ENCODE results near the gene CXCR4.

The CXCR4 gene

DNA sequence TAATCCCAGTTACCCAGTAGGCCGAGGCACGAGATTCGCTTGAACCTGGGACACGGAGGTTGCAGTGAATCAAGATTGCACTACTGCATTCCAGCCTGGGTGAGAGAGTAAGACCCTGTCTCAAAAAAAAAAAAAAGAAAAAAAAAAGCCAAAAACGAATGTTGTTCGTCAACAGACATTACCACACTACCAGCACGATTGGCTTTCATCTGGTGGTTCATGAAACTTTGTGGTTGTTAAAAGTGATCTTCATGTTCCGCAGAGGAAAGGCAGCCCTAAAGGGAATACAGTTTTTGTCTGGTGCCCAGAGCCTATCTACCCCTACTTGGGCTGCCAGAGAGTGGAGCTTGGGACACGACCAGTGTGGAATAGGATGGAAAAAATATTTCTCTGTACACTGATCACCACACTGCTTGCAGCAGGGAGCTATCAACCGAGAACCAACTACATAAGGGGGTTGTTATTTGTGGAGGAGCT is 13.6 kb upstream of the CXCR4 start:
- peak; percentile 82 for DNase-seq

DNA sequence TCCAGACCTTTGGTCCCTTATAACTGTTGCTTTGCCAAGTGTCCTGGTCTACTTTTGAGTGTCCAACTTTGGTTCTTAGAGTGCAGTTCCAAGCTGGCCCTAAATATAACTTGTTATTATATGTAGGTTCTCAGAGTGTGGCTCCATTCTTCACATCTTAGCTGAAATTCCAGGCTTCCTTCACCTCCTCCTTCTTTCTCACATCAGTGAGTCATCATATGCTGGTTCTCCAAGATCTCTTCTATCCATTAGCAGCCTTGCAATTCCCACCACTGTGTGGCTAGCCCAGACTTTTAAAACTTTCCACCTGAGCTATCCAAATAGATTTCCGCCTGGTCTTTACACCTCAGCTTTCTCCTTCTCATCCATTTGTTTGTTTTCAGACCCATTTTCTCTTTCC is 12.6 kb upstream of the CXCR4 start:
- DNase-seq: no peak

DNA sequence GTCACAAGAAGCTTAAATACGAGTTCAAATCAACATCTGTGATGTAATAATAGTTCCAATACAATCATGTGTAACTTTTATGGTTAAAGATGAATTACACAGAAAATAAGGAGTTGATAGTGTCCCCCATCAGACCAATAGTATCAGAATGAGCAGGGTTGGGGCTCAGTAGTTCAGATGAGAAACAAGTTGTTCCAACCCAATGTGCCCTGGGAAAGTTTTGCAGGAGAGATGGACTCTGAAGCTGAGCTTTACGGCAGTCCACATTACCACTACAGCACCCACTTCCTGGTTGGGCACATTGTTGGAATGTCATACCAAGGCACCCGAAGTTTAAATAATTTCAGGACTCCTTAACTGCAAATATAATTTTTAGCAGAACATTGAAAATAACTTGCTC is 12.1 kb upstream of the CXCR4 start:
- no peak for DNase-seq

DNA sequence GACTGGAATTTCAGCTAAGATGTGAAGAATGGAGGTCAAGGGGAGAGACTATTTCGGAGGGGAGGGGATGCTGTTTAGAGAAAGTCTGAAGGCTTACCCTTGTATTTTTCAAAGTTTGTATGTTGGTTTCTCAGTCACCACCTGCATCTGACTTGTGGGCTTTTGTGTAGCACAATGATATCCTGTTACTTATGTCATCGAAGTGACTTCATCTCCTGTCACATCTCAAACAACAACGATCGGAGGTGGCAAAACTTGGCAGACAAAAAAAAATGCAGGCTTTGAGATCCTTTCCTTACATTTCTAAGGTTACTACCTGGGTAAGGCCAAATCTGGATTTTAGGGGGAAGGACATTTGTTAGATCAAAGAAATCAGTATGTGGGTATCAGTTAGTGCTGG is 11.7 kb upstream of the CXCR4 start:
- peak; percentile 87 for DNase-seq

DNA sequence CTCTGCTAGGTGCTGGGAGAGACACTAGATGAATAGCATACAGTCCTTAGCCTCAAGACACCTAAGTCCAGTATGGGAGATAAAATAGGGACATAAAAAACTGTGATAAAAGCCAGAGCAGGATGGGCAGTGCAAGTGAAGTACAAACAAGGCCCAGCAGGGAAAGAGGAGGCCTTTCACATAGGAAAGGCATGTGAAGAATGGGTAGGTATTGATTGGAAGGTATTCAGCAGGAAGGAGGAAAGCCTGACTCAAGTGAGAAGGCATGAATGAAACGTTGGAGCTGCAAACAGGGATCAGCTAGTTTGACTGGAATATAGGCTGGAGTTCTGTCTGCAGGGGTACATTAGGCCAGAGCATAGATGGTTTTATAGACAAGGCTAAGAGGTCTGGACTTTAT is 11.0 kb upstream of the CXCR4 start:
- DNase-seq: no peak

DNA sequence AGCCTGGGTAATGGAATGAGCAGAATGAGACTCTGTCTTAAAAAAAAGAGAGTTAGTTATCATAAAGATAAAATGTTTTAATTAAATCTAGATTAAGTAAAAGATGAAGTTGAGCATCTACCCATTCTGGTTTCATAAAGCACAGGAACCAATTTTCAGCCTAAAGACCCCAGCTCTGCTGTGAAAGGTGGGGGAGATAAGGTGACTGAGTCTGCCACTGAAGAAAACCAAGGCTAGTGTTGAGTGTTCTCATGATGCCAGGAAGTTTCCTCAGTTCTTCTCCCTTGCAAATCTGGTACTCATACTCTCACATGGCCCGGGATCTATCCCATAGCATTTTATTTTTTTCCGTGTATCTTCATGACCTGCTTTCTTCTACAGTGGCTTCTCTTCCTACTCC is 10.4 kb upstream of the CXCR4 start:
- no peak for DNase-seq

DNA sequence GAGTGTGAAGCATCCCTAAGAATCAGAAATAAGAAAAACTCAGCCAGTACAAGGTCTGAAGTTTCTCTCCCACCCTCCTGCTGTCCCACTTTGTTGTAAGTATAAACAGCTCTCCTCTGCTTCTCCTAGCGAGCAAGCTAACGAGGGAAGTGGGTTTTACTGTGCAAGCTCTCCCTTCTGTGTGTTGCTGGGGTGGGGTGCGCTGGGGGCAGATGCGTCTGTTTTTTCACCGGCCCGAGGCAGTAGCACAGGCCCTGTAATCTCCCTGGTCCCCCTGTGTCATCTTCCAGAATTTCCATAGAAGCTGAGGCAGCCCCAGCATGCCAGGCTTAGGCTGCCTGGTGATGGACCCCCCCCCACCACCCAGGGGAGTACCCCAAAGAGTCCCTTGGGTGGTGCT is 9.4 kb upstream of the CXCR4 start:
- no peak for DNase-seq

DNA sequence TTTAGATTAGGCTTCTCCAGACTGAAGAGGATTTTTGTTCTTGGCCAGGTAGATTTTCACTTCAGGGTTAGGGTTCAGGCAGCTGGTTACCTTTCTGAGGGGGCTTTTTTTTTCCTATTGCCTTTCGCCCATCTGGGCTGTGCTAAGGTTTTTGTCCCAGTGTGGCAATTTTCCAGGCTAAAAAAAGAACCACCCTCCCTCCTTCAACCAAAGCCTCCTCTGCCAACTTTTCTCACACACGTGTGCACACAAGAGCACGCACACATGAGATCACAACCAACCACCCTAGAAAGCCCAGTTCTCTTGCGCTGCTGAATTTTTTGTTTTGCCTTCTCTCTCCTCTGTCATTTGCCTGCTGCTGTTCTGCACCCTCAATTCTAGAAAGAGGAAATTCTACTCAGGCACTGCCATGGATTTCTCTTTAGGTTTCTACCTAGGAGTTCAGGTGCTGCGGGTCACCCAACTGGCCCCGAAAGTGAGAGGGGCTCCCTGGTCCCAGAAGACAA is 8.5 kb upstream of the CXCR4 start:
- DNase-seq: no peak

DNA sequence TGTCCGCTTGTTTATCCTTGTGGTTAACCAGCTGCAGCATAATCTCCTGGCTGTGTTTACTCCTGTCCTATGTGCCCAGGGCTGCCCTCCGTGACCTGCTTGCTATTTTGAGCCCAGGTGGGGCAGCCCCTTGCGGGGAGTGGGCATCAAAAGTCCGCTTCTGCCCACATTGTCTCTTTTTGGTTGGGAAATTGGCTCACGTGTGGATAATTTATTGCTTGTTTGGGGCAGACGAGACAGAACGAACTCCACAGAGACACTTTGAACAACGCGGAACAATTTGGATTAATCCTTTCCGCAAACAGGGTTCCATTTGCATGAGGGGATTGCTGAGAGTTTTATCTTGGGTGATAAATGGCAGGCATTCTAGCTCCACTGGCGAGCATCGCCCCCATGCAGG is 8.1 kb upstream of the CXCR4 start:
- DNase-seq: no peak

DNA sequence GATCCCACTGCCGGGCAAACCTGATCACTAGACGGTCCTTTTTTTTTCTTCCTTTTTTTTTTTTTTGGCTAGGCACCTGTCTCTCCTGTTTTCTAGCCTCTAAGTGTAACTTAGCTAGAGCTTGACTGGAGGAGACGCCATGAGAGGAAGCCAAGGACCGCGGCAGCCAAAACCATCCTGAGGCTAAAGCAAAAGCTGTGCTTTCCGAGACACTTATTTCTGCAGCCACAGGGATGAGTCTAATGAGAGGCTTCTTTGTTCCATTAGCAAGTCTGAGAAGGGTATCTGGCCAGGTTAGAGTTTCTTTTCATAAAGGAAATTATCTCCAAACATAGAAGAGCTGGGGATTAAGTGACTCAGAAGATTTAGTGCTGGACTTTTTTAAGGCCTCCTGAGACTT is 7.3 kb upstream of the CXCR4 start:
- DNase-seq: no peak

DNA sequence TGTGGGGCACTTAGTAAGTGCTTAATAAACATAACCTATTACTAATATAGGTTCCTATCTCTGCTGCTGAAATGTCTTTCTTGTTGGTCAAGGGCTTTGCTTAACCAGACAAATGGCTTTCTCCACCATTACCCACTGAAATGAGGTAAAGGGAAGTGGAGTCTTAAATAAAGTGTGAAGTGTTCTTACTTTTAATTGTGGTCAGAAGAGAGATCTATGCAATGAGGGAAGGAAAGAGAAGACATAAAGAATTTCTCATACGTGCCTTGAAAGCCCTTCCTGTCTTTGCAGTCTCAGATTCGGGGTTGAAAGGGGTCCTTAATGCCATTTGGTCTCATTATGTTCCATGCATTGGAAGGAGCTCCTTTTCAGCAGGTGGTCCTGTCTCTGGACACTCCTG is 6.9 kb upstream of the CXCR4 start:
- DNase-seq: no peak

DNA sequence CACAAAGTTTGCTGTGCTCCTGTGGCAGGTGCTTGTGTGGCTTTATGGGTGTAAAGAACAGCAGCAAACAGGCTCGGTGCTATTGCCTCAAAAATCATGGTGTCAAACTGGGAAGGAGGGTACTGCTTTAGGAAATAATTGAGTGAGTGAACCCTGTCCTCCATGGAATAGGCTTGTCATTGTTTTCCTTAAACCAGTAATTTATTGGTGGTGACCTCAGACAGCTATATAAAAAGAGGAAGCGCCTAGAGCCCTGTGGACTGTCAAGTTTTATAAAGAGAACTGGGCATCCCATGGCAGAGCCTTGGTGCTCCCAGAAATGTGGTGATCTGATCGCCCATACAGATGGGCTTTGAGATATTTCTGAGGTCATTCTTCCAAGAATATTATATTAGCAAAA is 4.7 kb upstream of the CXCR4 start:
- no peak for DNase-seq

DNA sequence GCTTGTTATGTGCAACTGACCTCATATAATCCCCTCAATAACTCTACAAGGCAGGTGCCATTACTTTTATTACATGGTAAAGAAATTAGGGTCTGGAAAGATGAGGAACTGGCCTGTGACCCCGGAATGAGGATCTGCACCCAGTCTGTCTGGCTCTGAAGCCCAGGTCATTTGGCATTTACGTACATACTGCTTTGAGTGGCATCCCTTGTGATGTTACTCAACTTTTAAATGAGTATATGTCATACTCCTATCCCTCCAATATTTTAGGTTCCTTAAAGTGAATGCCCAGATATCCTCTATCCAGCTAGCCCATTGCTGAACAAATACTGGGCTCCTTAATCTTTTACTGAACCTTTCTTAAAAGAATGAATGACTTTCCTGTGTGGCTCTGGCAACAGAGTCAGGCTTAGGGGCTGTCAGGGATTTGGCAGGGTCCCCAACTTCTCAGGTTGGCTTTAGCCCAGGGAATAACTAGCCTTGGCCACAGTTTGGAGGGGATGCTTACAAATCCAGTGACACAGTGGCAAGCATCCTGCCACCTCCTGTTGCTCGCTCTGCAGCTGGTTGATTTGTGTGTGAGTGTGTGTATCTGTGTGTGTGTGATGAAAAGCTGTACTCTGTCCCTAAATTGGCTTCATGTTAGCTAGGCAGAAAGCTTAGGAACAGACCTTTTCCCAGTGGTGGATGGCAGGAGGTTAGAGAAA is 3.4 kb upstream of the CXCR4 start:
- DNase-seq: no peak

DNA sequence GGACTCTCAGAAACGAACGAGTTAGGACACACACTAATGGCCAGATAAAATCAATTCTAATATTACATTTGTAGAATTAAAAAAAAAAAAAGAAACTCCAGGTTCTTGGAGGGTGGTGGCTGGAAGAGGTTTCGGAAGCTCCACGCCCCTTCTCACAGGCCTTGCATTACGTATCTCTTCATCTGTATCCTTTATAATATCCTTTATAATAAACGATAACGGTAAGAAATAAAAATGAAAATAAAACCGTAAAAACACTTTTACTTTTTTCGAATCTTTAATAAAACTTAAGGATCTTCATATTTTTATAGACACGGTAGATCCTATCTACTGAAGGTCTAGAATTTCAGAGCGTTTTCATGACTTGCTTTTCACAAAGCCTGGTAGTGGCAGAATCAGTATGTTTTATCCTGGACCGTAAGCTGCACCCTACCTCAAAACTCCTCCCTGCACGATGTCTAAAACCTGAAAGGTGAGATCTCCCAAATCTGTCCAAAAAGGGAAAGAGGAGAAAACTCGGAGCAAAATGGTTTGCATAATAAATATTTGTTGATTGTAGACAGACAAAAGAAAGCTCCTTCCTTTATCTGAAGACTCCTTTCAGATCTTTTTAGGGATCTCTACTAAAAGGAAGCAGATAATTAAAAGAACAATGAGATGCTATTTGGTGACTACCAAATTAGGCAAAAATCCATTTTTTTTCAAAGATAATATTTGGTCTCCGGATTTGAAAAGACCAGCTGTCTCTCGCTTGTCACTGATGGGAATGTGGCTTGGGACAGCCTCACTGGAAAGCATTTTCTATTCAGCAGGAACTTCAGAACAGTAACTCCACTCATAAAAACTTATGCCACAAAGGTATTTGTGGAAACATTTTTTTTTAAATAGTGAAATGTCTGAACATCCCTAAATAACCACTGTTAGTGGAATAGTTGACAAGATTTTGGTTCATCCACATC is 2.0 kb upstream of the CXCR4 start:
- no peak for DNase-seq

DNA sequence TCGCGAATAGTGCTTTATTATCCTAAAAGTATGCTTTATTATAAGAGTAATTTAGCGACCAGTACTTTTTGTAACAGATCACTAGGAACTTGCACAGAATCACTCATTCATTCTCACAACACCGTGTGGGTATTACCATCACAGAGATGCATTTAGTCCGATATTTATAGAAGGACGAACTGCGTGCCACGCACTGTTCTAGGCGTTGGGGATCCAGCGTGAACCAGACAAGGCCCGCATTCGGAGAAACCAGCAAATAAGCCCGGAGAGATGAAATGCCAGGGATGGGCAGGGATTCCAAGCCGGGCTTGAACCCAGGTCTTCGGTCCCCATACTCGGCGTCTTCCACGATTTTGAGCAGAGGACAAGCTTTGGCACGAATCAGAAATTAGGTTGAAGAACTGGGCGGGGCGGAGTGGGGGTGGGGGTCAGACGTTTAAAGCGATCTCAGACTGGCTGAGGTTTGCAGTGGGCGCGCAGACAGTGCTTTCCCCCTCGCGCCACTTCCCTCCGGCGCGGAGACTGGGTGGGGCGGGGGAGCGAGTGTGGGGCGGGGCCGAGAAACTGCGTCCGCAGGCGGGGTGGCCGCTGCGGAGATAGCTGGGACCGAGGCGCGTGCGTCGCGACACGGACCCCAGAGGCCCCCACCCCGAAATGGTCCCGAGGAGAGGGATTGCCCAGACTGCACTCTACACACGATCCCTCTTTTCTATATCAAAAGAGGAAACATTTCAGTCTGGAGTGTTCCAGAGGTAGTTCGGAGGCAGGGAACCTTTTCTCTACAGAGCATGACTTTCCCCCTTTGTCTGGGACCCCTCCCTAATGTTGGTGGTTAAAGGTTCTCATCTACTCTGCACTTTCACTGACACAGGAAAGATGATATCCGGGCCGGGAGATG is 1.1 kb upstream of the CXCR4 start:
- DNase-seq: peak; percentile 90

DNA sequence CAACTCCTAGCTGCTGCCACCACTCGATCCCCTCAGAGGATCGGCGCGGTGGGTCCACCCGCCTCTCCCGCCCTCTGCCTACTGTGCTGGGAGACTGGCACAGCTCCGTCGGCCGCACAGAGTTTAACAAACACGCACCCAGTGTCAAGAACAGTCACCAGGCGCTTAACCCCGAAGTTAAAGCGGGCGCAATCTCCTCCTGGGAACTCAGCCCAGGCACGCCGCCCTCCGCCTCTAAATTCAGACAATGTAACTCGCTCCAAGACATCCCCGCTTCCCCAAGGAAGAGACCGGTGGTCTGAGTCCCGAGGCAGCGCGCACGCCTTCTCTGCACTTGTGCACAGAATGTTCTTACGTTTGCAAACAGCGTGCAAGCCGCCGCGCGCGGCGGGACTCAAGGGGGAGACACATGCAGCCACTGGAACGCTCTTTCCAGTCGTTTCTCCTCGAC is 533 bp downstream of the CXCR4 start:
- DNase-seq: peak; percentile 60

DNA sequence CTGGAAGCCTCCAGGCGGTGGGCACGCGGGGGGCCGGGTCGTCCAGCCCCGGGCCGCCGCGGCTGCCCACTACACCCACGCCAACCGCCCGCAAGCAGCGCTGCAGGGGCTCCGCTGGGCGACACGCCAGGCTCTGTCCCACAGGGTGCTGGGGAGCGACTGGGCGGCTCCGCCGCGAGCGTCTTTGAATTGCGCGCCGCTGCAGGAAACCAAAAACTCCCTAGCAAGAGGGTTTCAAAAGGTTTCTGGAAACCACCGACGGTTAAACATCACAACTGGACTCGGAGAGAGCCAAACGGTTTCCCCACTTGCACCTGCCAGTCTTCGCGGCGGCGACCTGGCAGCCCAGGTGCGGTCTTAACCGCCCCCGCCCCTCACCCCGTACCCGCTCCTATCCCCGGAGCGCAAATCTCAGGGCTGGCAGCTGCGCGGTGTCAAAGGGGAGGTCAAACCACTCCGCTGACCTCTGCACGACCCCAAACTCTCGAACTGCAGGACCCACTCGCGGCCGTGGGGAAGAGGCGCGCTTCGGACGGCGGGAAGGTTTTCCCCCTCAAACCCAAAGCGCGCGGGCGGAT is 1.0 kb downstream of the CXCR4 start:
- peak; percentile 87 for DNase-seq

DNA sequence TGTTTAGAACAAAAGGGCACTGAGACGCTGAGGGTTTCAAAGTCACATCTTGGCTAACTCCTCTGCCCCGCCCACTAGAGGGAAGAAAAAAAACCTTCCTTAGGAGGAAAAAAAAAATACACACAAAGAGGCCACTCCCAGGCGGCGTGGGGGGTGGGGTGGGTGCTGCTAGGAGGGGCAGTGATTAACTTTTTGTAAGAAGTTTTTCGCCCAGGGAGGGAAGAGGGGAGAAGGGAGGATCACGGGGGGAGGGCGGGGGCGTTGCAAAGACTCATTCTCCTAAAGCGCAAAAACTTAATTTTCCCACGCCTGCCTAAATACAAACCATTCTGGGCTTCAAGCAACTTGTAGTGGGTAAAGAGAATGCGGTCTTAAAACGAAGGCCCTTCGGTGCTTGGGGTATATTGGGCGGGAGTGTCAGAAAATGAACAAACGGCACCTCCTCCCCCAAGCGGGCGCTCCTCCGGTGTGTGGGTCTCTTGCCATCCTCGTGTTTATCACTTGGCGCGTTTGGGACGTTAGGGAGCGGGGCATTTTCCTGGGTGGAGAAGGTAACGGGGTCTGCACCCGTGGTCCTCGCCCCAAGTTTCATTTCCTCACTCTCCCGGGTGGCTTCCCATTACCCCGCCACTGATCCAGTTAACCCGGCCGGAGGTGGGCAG is 1.7 kb downstream of the CXCR4 start:
- DNase-seq: peak; percentile 84

DNA sequence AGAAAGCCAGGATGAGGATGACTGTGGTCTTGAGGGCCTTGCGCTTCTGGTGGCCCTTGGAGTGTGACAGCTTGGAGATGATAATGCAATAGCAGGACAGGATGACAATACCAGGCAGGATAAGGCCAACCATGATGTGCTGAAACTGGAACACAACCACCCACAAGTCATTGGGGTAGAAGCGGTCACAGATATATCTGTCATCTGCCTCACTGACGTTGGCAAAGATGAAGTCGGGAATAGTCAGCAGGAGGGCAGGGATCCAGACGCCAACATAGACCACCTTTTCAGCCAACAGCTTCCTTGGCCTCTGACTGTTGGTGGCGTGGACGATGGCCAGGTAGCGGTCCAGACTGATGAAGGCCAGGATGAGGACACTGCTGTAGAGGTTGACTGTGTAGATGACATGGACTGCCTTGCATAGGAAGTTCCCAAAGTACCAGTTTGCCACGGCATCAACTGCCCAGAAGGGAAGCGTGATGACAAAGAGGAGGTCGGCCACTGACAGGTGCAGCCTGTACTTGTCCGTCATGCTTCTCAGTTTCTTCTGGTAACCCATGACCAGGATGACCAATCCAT is 2.7 kb downstream of the CXCR4 start:
- no peak for DNase-seq

DNA sequence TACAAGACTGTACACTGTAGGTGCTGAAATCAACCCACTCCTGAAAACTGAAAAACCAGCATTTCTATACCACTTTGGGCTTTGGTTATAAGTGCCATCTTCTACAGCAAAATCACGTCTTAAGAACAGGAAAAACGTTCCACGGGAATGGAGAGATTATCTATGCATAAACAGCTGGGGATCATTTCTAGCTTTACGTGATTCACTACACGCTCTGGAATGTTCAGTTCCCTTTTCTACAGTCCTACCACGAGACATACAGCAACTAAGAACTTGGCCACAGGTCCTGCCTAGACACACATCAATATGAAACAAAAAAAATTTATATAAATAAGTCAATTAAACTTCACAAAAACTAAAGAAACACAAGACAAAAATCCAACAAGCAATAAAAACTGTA is 3.6 kb downstream of the CXCR4 start:
- no peak for DNase-seq

DNA sequence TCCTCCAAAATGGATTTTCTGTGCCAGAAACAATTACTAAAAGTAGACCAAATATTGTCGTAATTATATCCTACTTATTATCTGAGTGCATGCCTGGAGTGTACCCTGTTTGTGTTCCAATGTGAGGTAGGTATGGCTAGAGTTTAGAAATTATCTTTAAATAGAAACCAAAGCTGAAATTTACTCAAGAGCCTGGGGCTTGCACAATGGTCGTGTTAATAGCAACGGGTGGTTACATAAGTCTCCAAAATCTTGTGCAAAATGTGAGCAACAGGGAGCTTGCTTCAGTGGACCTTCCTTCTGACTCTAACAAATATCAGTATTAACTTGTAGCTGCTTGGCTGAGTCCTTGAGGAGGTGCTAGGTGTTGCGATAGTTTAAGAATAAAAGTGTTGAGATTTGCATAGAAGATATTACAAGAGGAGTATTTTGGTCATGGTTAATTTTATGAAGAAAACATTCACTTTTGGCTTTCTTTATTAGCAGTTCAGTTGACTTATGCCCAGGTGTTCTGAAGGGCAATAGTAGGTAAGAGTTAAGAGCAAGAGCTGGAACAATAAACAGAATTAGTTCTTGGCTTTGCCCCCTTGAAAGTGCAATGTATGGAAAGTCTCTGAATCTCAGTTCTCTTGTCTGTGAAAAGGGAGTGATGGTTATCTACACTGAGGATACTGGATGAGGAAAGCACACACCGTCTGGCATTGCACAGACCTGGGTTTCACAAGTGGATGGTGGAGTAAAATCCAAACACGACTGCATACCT is 4.6 kb downstream of the CXCR4 start:
- DNase-seq: no peak

Measured in CD4-positive, alpha-beta T cell treated with Interleukin-21 for 1 hour (primary cell).